Uterus (tissue), 4 donors: Measurements from ENCODE around the gene FOXQ1. TPM values are rescaled to one million over a fixed set of nuclear protein-coding genes. Genes with fewer than 3 reads are reported as not detected.

Experiments used
- DNase-seq, 2 donors: peaks; one replicate each; pipeline ENCODE4 v3.0.0-alpha.2; 2019 to 2020
- H3K27ac ChIP-seq, 2 donors: fragments of 200-600 bp; sonication (generic); 1 replicate in 1 of 2; 2 replicates in 1 of 2; pipeline ENCODE4 v1.5.1; 2016 to 2018
- H3K27me3 ChIP-seq, 2 donors: fragments of 200-600 bp; sonication (generic); one replicate each; pipeline ENCODE4 v1.5.1; 2018 to 2019; ENCODE audit warnings: control low read depth in 1 of 2
- H3K36me3 ChIP-seq, 2 donors: fragments of 200-600 bp; sonication (generic); one replicate each; pipeline ENCODE4 v1.5.1; 2019; ENCODE audit warnings: control low read depth in 1 of 2
- H3K4me1 ChIP-seq, 2 donors: fragments of 200-600 bp; sonication (generic); one replicate each; pipeline ENCODE4 v1.5.1; 2018 to 2019; ENCODE audit warnings: control low read depth in 1 of 2
- H3K4me3 ChIP-seq, 2 donors: fragments of 200-600 bp; sonication (generic); 1 replicate in 1 of 2; 2 replicates in 1 of 2; pipeline ENCODE4 v1.5.1; 2018 to 2019; ENCODE audit warnings: mild to moderate bottlenecking in 1 of 2
- H3K9me3 ChIP-seq, 2 donors: fragments of 200-600 bp; sonication (generic); one replicate each; pipeline ENCODE4 v1.5.1; 2019; ENCODE audit warnings: control low read depth in 1 of 2
- POLR2A ChIP-seq, 2 donors: fragments of 450-650 bp; IDR thresholded peaks; one replicate each; pipeline ENCODE4 v1.6.1; 2016; ENCODE audit warnings: antibody characterized with exemption in 2 of 2, mild to moderate bottlenecking in 1 of 2, moderate library complexity in 1 of 2
- intact Hi-C: fragments of 100-400 bp; cut with DNase I; formaldehyde crosslinking; loops from one replicate; pipeline ENCODE4 v1.15.1; 2023; ENCODE audit warnings: low total_unique reads
- total RNA-seq, 4 donors: library from RNA; depleted of rRNA in 3 of 4; stranded (reverse); fragments of >200 nt in 3 of 4; gene quantifications; one replicate each; pipeline versions ENCODE4 v1.1.0 to v1.2.4, GENCODE V29; 2014 to 2023
- TF ChIP-seq, protein P1 (sequence below), 4 experiments: fragments of 200-600 bp in 2 of 4; fragments of 450-650 bp in 2 of 4; sonication (generic) in 2 of 4; IDR thresholded peaks; one replicate each; pipeline ENCODE4 v1.5.1; 2016 to 2019; ENCODE audit warnings: antibody characterized with exemption in 4 of 4, mild to moderate bottlenecking in 2 of 4, moderate library complexity in 1 of 4
- donor health status: DM: yes; HTN: yes; CAD: no.

The FOXQ1 gene
- total RNA-seq, 4 donors from 2014 or later = 0.18 to 0.48 TPM; not detected in 2

DNA sequence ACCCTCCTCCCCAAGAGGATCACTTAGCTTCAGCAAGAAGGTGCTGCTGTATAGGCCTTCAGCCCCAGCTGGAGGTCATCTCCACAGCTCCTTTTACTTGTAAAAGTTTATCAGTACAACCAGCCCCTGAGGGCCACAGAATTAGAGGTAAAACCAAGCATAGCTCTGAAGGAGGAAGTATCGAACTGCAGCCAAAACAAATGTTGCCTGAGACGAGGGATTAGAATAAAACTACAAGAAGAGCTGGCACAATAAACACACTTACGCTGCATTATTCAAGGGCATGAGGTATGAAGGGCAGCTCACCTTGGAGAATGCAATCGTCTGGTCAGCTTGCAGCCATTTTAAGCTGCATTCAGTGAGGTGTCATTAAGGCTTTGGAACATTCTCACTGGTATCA lies 21.1 kb upstream of the FOXQ1 start:
- Histone ChIP-seq H3K9me3 (no peaks in the 10 kb centered on the region), H3K36me3 (no peaks in the 10 kb centered on the region), H3K4me3 (no peak overlapping the region), H3K27me3 (peaks cover 0 to 4% of the 10 kb centered on the region in 2 donors), H3K27ac (no peak overlapping the region), H3K4me1 (no peaks in the 10 kb centered on the region)
- intact Hi-C loops = no loop called here
- TF ChIP-seq POLR2A (IDR thresholded peaks at IDR 0.05) = no peak
- TF ChIP-seq, protein P1, sequence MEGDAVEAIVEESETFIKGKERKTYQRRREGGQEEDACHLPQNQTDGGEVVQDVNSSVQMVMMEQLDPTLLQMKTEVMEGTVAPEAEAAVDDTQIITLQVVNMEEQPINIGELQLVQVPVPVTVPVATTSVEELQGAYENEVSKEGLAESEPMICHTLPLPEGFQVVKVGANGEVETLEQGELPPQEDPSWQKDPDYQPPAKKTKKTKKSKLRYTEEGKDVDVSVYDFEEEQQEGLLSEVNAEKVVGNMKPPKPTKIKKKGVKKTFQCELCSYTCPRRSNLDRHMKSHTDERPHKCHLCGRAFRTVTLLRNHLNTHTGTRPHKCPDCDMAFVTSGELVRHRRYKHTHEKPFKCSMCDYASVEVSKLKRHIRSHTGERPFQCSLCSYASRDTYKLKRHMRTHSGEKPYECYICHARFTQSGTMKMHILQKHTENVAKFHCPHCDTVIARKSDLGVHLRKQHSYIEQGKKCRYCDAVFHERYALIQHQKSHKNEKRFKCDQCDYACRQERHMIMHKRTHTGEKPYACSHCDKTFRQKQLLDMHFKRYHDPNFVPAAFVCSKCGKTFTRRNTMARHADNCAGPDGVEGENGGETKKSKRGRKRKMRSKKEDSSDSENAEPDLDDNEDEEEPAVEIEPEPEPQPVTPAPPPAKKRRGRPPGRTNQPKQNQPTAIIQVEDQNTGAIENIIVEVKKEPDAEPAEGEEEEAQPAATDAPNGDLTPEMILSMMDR (IDR thresholded peaks at IDR 0.05) = no peak
- DNase-seq = no peak

DNA sequence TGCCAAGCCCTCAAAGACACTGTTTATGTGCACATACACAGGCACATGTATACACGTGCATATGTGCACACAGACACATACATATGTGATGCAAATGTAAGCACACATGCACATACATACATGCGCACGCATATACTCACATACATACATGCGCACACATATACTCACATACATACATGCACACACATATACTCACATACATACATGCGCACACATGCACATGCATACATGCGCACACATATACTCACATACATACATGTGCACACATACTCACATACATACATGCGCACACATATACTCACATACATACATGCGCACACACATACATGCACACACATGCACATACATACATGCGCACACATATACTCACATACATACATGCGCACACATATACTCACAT lies 20.5 kb upstream of the FOXQ1 start:
- H3K4me1 ChIP-seq = no peaks in the 10 kb centered on the region
- no peaks in the 10 kb centered on the region for H3K9me3 ChIP-seq
- intact Hi-C loops = no loop called here
- no peak for DNase-seq
- H3K36me3 ChIP-seq = no peaks in the 10 kb centered on the region
- no peak overlapping the region for H3K4me3 ChIP-seq
- peaks cover 0 to 4% of the 10 kb centered on the region in 2 donors for H3K27me3 ChIP-seq
- H3K27ac ChIP-seq = no peak overlapping the region
- TF ChIP-seq, protein P1 (IDR thresholded peaks at IDR 0.05) = no peak
- TF ChIP-seq POLR2A (IDR thresholded peaks at IDR 0.05) = no peak

DNA sequence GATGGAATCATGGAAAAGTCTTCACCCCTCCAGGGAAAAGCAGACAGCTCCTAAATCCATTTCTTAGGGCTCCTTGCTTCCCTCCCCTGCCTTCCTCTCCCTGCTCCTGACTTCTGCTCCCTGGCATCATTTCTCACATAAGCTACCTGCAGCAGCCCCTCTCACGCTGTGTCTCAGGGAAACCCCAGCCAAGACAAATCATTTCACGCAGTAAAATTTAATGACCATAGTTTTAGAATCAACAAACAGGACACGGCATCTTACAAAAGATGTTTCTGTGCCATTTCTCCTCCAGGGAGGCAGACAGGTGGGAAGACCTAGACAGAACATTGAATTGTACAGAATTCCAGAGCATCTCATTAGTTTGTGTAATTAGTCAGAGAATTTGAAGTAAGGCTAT lies 16.5 kb upstream of the FOXQ1 start:
- no peaks in the 10 kb centered on the region for H3K36me3 ChIP-seq
- intact Hi-C loops = no loop called here

DNA sequence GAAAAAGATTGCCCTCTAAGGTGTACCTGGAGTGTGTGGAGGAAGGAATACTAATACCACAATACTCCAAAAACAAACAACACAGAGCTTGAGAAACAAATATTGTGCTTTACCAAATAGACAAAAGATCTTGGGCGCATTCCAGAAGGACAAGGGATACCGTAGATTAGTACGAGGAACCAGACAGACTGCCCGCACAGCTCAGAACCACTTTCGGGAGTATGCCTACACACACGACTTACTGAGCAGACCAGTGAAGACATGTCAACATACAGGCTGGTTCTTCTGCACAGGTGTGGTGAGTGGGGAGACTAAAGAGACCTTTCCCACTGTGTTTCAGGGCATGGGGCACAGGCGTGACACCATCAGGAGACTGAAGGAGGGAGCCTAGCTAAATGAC lies 15.8 kb upstream of the FOXQ1 start:
- DNase-seq = no peak
- H3K4me1 ChIP-seq = no peaks in the 10 kb centered on the region

More for the DNA sequence above, 16.5 kb upstream of the FOXQ1 start:
- no peak for TF ChIP-seq POLR2A (IDR thresholded peaks at IDR 0.05)
- TF ChIP-seq, protein P1 (IDR thresholded peaks at IDR 0.05) = no peak
- no peak overlapping the region for H3K4me3 ChIP-seq
- H3K4me1 ChIP-seq = no peaks in the 10 kb centered on the region
- H3K27me3 ChIP-seq = peaks cover 0 to 4% of the 10 kb centered on the region in 2 donors
- no peaks in the 10 kb centered on the region for H3K9me3 ChIP-seq
- no peak for DNase-seq
- H3K27ac ChIP-seq = no peak overlapping the region

DNA sequence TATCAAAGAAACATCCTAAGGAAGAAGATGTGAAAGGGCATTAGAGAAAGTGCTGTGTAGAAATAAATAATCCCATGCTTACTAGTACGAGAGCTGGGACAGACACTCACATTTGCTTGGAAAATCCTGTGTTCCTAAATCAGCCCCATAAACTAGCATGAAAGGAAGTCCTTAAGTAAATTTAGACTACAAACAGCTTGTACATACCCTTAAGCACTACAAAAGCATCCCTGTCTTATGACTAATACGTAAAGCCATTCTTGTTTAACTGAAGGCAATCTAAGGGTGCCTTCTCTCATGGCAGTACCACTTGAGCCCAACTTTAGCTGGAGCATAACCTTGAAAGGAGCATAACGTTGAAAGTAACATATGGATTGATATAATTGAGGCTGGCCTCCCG lies 15.4 kb upstream of the FOXQ1 start:
- intact Hi-C loops = no loop called here
- Histone ChIP-seq H3K4me3 (no peak overlapping the region), H3K4me1 (no peaks in the 10 kb centered on the region), H3K9me3 (no peaks in the 10 kb centered on the region), H3K27me3 (peaks cover 0 to 4% of the 10 kb centered on the region in 2 donors), H3K36me3 (no peaks in the 10 kb centered on the region), H3K27ac (no peak overlapping the region)
- no peak for DNase-seq
- TF ChIP-seq, protein P1 (IDR thresholded peaks at IDR 0.05) = no peak
- TF ChIP-seq POLR2A (IDR thresholded peaks at IDR 0.05) = no peak

More for the DNA sequence above, 15.8 kb upstream of the FOXQ1 start:
- TF ChIP-seq POLR2A (IDR thresholded peaks at IDR 0.05) = no peak
- TF ChIP-seq, protein P1 (IDR thresholded peaks at IDR 0.05) = no peak
- no peaks in the 10 kb centered on the region for H3K36me3 ChIP-seq
- intact Hi-C loops = no loop called here
- H3K9me3 ChIP-seq = no peaks in the 10 kb centered on the region
- no peak overlapping the region for H3K27ac ChIP-seq
- peaks cover 0 to 4% of the 10 kb centered on the region in 2 donors for H3K27me3 ChIP-seq
- H3K4me3 ChIP-seq = no peak overlapping the region
